ENCODE data around the gene CABLES1.

The CABLES1 gene

GRCh38 chr18:23171581-23172156 lies 36.4 kb downstream of the CABLES1 start:
- DNase-seq, result no peak

GRCh38 chr18:23172591-23173380 lies 37.5 kb downstream of the CABLES1 start:
- DNase-seq, result no peak

- DNase-seq, result no peak
Measured at GRCh38 chr18:23173912-23174311, 38.6 kb downstream of the CABLES1 start.

- DNase-seq, result no peak
Measured at GRCh38 chr18:23176701-23177432, 41.6 kb downstream of the CABLES1 start.

GRCh38 chr18:23177433-23178072 lies 42.3 kb downstream of the CABLES1 start:
- DNase-seq, result no peak

DNA sequence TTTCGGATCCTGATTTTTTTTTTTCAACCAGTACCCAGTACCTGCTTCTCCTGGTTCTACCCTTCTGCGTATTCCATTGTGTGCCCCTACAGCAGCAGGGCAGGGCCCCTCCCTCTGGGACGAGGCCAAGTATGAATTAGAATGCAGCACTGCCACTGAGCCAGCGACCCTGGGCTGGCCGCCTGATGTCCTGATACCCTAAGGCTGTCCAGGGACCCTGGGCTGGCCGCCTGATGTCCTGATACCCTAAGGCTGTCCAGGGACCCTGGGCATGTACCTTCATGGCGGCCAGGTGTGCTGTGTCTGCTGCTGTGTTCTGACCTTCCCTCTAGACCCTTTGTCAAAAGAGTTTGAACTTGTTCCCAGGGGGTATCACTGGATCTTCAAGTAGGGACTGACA lies 42.9 kb downstream of the CABLES1 start:
- no peak for DNase-seq

DNA sequence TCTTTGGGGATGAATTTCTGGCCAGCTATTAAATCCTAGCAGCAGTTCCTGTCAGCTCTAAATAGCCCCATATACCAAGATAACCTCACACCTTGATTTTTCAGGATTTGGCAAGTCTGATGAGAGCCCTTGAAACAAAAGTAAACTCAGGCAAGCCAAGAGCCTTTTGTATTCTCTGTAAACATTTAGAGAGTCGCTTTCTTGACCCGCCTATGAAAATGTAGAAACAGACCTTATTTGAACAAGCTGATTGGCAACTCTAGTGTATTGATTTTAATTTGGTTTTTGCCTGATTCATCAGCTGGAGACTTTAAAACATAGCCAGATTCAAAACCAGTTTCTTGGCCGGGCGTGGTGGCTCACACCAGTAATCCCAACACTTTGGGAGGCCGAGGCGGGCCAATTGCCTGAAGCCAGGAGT lies 43.4 kb downstream of the CABLES1 start:
- DNase-seq, result no peak

GRCh38 chr18:23179416-23179815 lies 44.1 kb downstream of the CABLES1 start:
- DNase-seq, result no peak

DNA sequence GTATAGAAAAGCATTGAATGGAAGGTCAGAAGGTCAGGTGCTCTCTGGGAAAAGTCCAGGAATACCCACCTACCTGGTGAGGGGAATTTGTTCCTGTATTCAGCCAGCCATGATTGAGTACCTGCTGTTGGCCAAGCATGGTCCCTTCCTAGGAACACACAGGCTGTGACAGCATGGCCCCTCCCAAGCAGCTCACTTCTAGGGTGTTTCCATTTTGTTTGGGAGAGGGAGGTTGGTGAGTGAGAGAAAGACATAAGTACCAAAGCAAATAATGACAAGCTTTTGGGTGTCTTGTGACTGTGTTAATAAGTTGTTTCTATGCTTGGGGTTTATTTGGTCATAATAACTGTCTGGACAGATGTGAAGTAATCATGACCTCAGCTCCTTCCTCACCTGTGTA lies 46.3 kb downstream of the CABLES1 start:
- no peak for DNase-seq

DNA sequence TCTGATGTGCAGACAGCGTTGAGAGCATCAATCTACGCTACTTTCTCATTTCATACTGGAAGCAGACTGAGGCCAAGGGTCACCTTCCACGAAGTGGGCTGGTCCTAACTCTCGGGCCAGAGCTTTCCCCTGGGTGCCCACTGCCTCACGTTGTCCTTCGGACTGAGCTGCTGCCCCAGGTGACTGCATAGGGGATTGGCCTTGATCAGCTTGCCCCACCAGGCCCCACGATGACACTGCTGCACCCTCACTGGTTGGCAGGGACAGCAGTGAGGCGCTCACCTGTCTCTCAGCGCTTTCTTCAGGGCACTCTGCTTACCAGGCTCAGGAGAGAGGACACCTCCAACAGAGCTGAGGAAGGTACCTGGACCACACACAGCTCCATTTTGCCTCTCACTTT lies 47.3 kb downstream of the CABLES1 start:
- no peak for DNase-seq

- DNase-seq, result peak; percentile 94
Measured at GRCh38 chr18:23183411-23184150, 48.3 kb downstream of the CABLES1 start.

DNA sequence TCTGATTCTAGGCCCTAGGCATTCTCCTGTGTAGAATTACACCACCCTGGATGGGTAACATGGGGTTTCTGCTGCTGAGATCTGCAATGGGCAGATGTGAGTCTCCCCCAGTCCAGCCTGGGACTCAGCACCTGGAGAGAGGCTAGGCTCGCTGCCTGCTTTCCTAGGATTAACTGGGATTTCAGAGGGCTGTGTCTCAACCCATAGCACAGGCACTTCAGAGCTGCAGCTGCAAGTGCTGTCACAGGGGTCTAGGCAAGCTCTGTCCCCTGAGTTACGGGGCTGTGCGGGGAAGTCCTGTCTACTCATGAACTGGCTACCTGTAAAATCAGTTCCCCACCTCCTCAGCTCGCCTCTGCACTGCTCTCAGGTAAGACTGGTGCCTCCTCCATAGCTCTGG lies 51.5 kb downstream of the CABLES1 start:
- no peak for DNase-seq

- DNase-seq, result no peak
Measured at GRCh38 chr18:23188068-23188760, 52.9 kb downstream of the CABLES1 start.

- no peak for DNase-seq
Measured at GRCh38 chr18:23189099-23189498, 53.8 kb downstream of the CABLES1 start.

DNA sequence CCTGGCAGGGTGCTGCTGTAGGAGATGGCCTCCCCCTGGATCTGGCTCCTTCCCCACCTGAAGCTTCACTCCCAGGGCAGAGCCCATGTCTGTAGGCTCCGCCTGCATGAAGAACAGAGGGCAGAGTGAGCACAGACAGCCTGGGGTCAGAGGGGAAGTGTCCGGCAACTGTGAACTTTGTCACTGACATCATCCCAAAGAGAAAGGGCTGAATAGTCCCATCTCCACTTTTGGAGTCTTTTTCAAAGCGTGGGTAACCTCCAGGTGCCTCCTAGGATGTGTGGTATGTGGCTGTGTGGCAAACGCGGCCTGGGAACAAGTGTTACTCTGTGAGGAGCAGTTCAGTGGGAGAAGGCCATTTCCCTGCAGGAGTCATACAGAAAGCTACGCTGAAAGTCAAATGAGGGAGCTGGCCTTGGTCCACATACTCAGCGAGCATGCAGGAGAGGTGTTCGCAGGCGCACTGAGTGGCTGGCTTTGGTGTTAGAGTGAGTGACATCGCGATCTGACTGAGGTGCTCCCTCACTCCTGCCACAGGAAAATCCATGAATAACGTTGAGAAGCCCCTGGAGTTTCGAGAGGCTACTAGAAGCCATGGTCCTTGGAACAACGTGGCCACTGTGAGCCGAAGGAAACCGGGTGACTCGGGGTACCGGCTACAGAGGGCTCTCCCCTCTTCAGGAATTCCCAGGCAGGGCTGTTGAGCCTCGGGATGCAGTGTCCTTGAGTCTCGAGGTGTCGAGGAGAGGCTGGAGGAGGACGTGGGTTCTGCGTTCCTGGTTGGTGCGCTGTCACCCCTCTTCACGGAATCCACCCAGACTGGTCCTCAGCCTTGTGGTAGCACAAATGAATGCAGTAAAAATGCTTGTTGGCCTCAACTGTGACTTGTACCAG lies 54.7 kb downstream of the CABLES1 start:
- DNase-seq, result no peak

GRCh38 chr18:23191232-23191631 lies 55.9 kb downstream of the CABLES1 start:
- no peak for DNase-seq

DNA sequence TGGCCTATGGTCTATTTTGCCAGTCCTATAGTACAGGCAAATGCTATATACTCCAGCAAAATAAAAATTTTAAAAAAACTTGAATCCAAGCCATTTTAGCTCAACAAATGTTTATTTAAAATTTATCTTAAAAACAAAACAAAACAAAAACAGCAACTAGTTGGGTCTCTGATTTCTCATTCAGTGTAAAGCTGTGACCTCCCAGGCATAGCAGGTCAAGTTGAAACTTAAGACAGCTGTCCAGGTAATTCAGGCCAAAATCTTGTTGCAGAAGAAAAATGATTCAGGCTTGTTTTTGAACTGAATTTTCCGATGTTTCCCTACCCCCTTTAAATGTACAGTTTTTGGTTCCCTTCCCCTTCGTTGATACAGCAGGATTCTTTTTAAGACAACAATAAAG lies 58.5 kb downstream of the CABLES1 start:
- DNase-seq, result no peak

DNA sequence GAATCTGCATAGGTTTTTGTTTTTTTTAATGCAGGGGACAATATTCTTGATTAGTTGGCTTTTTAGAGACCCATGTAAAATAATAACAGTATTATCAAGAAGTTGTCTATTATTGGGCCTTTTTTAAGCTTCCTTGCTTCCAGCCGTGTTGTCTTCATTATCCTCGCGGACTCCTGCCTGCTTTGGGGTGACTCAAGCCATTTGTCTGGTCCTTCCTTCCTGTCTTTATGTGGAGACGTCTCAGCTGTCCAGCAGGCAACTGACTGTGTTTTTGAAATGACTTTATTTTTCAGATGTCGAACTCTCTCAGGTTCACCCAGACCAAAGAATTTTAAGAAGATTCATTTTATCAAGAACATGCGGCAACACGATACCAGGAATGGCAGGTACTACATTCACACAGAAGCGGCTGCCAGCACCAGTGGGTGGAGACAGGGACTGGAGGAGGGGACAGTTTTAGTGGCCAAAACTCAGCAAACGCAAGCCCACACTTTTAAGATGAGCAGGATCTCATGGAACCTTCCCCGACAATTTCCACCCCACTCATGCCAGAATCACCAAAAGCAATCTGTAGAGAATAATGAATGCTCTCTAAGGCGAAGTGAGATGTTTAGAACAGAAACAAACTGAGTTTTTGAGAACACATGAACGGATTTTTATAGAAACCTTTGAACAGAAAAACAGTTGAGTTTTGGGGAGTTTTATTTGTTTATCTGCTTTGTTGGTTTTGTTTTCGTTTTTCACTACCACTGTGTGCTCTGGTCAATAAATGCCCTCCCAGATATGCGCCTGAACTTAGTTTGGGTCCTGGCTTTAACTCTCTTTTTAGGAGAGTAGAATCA lies 59.1 kb downstream of the CABLES1 start:
- DNase-seq, result peak; percentile 42

Measured in fibroblast of skin of abdomen (primary cell).